OCI-LY7 (cell line): ENCODE data around the gene CPPED1.

Experiments used
- EZH2phosphoT487 ChIP-seq: fragments of 200-600 bp; sonication (generic); IDR thresholded peaks from 2 replicates; pipeline ENCODE4 v1.6.1; 2018; ENCODE audit warnings: low read depth, borderline replicate concordance, mild to moderate bottlenecking, mixed run types, antibody characterized with exemption, low read length, moderate library complexity, mixed read lengths
- TF ChIP-seq, protein P1 (sequence below): fragments of 200-600 bp; sonication (generic); conservative IDR thresholded peaks from 2 replicates; pipeline ENCODE4 v1.5.1; 2014; ENCODE audit warnings: mild to moderate bottlenecking, antibody characterized with exemption, low read length, moderate library complexity, mixed read lengths

DNA sequence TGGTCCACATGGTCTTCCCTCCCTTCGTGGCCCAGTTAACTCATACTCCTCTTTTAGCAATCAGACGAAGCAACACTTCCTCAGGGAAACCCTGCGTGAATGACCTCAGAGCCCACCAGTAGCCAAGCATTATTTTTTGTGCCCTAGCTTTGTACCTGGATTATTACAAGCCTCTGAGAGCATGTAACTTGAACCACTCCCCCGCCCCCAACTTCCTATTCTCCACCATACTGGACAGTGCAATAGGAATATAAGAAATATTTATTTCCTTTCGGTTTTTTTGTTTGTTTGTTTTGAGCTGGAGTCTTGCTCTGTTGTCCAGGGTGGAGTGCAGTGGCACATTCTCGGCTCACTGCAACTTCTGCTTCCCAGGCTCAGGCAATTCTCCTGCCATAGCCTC lies 2.9 kb downstream of the CPPED1 start:
- TF ChIP-seq, protein P1, sequence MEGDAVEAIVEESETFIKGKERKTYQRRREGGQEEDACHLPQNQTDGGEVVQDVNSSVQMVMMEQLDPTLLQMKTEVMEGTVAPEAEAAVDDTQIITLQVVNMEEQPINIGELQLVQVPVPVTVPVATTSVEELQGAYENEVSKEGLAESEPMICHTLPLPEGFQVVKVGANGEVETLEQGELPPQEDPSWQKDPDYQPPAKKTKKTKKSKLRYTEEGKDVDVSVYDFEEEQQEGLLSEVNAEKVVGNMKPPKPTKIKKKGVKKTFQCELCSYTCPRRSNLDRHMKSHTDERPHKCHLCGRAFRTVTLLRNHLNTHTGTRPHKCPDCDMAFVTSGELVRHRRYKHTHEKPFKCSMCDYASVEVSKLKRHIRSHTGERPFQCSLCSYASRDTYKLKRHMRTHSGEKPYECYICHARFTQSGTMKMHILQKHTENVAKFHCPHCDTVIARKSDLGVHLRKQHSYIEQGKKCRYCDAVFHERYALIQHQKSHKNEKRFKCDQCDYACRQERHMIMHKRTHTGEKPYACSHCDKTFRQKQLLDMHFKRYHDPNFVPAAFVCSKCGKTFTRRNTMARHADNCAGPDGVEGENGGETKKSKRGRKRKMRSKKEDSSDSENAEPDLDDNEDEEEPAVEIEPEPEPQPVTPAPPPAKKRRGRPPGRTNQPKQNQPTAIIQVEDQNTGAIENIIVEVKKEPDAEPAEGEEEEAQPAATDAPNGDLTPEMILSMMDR: no peak
- no peak for TF ChIP-seq EZH2phosphoT487
